Psoas muscle (tissue), 8 donors: ENCODE data around the gene WDR1. TPM values are rescaled to one million over a fixed set of nuclear protein-coding genes. Genes with fewer than 3 reads are reported as not detected.

Experiments used
- ATAC-seq, 4 donors: fragments of 200-7000 bp; cut with Tn5 transposase; one replicate each; pipeline ENCODE4 v1.9.1; 2020; ENCODE audit warnings: moderate library complexity in 3 of 4, mild to moderate bottlenecking in 2 of 4
- DNase-seq, 2 donors: peaks; one replicate each; pipeline ENCODE4 v3.0.0-alpha.2; 2020
- H3K27ac ChIP-seq: fragments of 200-600 bp; one replicate; pipeline ENCODE4 v1.8.0; 2022
- H3K27me3 ChIP-seq, 3 donors: fragments of 200-600 bp in 1 of 3; one replicate each; pipeline versions ENCODE4 v1.6.1 to v1.8.0; 2013 to 2022; ENCODE audit warnings: low read length in 2 of 3, mild to moderate bottlenecking in 2 of 3, moderate library complexity in 1 of 3; ENCODE audit not compliant: insufficient read depth in 3 of 3
- H3K36me3 ChIP-seq, 2 donors: fragments of 200-600 bp in 1 of 2; one replicate each; pipeline versions ENCODE4 v1.6.1 to v1.8.0; 2013 to 2022; ENCODE audit warnings: low read depth in 1 of 2, mild to moderate bottlenecking in 1 of 2, moderate library complexity in 1 of 2; ENCODE audit not compliant: insufficient read depth in 1 of 2
- H3K4me1 ChIP-seq: fragments of 200-600 bp; one replicate; pipeline ENCODE4 v1.8.0; 2022
- H3K4me3 ChIP-seq: fragments of 200-600 bp; one replicate; pipeline ENCODE4 v1.8.0; 2022; ENCODE audit warnings: mild to moderate bottlenecking
- H3K9me3 ChIP-seq: fragments of 200-600 bp; one replicate; pipeline ENCODE4 v1.8.0; 2022
- CTCF ChIP-seq: fragments of 200-600 bp; IDR thresholded peaks from one replicate; pipeline ENCODE4 v1.8.0; 2022; ENCODE audit warnings: antibody characterized with exemption
- WGBS, 3 donors: extraction: QIAGEN DNeasy Blood & Tissue Kit; methylation state at CpG; one replicate each; pipeline versions ENCODE4 v1.1.6 to v1.1.7; 2013; 5-methylcytosine and 5-hydroxymethylcytosine counted together
- intact Hi-C, 2 donors: fragments of 100-400 bp; cut with DNase I; formaldehyde crosslinking; loops; one replicate each; pipeline versions ENCODE4 v1.11.0 to v1.14.2; 2022
- polyA plus RNA-seq, 3 donors: library from polyadenylated mRNA; stranded (reverse); fragments of 200-250 nt; gene quantifications; one replicate each; pipeline ENCODE4 v1.2.3, GENCODE V29; 2013
- total RNA-seq, 4 donors: library from RNA; stranded (reverse); fragmentation: NEBNext Ultra II Directional in 2 of 4; extraction: Animal tissue kit (Norgen Biotek cat#: 25700) in 2 of 4; gene quantifications; one replicate each; pipeline versions ENCODE4 v1.2.1 to v1.2.4, GENCODE V29; 2021 to 2023
- donor health status: healthy with polysubstance abuse.
- donor health status: DM: no; HTN: no; CAD: no; lungs with moderate emphysema.
- donor health status: Bipolar disorder and iron deficiency.
- donor health status: healthy.
- donor health status: DM: yes; HTN: yes; CAD: no.
- donor health status: DM: no; HTN: no; CAD: no.
- donor health status: DM: no; HTN: no; CAD: no.
- donor health status: DM: yes; HTN: yes; CAD: no.

WDR1 gene
- total and polyA plus RNA-seq, 7 donors, result 55.6 to 273 (median 106) TPM

DNA sequence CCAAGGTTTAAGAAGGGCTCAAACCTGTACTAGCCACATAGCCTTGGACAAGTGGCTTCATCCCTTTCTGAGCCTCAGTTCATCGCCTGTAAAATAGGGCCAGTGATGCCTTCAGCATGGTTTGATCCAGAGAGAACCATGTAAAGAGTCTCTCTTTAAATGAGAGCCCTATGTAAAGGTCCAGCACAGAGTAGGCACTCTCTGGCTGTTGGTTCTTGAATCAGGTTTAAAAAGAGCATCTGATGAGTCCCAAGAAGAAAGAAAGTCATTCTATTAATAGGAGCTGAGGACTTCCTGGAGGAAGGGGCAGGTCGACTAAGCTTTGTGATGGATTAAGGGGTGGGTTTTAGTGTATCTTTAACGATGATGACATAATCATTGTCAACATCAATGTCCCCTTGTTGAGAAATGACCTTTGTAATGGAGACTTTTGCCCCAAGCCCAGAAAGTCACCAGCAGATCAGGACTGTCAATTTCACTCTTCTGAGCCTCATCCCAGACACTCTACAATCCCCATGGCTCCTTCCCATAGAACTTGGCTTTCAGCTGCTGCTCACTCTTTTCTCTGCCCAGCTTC is 91.3 kb downstream of the WDR1 start:
- TF ChIP-seq CTCF, result no peak
- DNase-seq (no peak), ATAC-seq (no peak)
- Histone ChIP-seq H3K9me3 (no peaks in the 10 kb centered on the region), H3K27me3 (no peaks in the 10 kb centered on the region), H3K36me3 (no peaks in the 10 kb centered on the region), H3K27ac (no peak overlapping the region), H3K4me1 (peaks cover 30% of the 10 kb centered on the region), H3K4me3 (no peak overlapping the region)
- WGBS, 3 donors, result 76 to 85% (median 80%) methylated on average over 3 of the region's 3 CpGs
- intact Hi-C loops, result no loop called here

Other genes starting within 250 kb of the WDR1 start
- gene SLC2A9, start 95.3 kb downstream of the WDR1 start, total RNA-seq, result 1 to 10 TPM in 3 of 4 donors, under 1 TPM in 1; 0.71 to 2.4 (median 1.5) TPM
- 1 to 10 TPM in 1 of 3 donors, under 1 TPM in 2; 0.37 to 2.7 (median 0.52) TPM for gene SLC2A9, start 95.3 kb downstream of the WDR1 start, polyA plus RNA-seq